ENCODE measurements around the gene MPO.

The MPO gene

DNA sequence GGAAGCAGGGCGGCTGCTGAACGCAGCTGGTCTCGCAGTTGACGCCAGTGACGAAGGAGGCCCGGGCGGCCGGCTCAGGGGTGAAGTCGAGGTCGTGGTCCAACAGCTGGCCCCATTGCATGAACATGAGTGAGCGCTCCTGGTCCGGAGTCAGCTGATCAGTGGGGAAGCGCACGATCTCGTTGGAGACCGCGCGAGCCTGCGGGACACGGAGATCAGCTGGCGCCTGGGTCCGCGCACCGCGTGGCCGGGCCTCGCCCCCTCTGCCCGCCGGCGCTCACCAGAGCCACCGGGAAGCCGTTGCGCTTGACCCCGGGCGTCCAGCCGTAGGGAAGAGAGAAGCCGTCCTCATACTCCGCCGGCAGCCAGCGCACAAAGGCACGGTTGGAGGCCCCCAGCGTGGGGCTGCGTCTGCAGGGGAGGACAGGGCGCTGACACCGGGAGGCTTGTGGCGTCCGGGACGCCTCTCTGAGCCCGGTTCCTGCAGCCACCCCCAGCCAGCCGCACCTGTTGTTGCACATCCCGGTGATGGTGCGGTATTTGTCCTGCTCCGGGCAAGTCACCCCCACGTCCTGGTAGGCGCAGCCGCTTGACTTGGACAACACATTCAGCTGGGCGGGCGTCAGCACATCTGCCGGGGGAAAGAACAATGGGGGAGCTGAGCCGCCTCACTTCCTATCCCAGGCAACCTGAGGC lies 1.6 kb downstream of the MPO start:
- no peak for DNase-seq (ENCODE audit: low read depth in 1 of 2, low spot score in 1 of 2)

DNA sequence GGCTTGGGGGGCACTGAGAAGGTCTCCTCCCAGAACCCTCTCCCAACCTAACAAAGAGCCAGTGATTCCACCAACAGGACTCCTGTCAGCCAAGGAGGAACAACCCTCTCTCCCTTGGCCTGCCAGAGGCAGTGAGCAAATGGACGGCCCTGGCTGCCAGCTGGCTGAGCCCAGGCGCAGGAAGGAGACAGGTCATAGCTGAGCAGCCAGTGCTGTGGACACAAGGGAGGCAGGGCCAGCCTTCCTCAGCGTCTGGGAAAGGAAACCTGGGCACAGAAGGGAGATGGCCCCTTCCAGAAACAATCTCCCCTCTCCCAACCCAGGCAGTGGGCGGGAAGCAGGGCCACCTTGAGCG lies 2.1 kb downstream of the MPO start:
- no peak for DNase-seq (ENCODE audit: low read depth in 1 of 2, low spot score in 1 of 2)

DNA sequence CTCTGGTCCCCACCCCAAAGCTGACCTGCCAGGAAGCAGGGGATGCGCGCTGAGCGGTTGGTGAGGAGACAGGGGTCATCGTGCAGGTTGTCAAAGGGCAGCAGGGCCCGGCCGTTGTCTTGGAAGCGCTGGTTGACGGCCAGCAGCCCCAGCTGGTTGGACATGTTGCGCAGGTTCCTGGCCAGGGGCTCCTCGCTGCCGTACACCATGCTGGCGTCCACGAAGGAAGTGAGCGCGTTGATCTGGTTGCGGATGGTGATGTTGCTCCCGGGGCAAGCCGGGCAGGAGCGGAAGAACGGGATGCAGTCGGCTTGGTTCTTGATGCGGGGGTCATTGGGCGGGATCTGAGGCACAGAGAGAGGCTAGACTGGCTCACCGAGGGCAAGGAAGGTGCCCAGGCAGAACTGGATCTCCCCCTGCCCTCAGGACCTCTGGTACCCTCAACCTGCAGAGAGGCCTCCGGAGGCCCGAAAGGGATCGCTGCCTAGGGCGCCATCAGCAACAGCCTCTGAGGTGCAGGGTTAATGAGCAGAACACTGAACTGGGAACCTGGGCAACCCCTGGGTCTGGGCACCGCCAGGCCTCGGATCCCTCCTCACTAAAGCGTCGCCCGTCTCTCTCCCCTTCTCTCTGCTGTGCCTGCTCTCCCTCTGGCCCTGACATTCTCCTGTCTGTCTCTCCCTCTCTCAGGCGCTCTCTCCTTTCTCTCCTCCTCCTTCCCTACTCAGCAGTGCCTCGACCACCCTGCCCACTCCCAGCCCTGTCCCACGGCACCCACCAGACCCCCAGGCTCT lies 2.7 kb downstream of the MPO start:
- DNase-seq (ENCODE audit: low read depth in 1 of 2, low spot score in 1 of 2) = no peak

DNA sequence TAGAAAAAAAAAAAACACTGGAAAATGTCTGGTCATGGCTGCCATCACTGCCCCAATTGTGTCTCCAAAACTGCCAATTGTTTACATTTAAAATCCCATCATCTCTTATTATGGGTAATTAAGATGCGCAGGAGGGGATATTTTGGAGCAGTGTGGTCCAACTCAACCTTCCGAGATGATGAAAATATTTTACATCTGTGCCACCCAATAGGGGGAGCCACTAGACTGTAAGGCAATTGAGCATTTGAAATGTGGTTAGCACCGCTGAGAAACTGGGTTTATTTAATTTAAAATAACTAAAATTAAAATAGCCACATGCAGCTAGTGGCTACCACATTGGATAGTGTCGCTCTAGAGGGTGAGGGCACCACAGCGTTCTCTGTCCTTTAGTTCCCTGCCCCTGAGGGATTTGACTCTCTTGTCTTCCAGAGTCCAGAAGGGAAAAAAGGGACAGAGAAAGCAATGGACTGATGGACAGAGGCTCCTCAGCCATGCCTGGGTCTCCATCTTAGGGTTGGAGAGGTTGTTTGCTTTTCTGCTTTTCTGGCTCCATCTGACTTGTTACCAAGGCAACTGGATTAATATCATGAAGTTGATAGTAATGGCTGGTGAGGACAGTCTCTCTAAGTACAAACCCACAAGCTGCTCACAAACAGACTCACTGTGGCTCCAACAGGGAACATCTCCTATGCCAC lies 3.5 kb downstream of the MPO start:
- DNase-seq (ENCODE audit: low read depth in 1 of 2, low spot score in 1 of 2) = no peak

DNA sequence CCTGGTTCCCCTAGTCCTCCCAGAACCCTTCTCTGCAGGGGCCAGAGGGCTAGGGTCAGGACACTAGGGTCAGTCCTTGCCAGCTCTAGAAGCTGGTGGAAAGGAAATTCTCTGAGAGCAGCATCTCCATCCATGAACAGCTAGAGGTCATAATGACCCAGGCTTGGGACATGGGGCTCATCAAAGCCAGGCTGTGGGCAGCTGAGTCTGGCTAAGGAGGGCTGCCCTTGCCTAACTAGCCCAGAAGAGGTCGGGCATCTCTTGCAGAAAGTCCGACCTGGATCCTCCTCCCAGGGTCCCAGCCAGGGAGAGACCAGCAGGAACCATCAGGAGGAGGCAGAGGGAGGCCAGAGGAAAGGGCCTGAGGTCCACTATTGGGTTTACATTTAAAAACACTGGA lies 4.3 kb downstream of the MPO start:
- no peak for DNase-seq (ENCODE audit: low read depth in 1 of 2, low spot score in 1 of 2)

DNA sequence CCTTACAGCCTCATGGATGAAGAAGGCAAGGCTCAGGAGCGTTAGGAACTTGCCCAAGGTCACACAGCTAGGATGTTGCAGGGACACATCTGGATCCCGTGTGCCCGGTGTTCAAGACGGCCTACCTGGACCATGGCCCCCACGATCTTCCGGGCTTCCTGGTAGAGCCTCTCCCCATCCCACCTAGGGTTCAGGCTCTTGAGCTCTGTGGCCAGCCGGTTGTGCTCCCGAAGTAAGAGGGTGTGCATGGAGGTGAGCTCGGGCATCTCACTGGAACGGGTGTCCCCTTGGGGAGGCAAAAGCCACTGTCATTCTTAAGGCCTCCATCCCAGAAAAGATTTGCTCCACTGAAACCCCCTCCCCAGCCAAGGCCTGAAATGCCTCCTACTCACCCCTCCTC lies 5.3 kb downstream of the MPO start:
- DNase-seq (ENCODE audit: low read depth in 1 of 2, low spot score in 1 of 2) = no peak

DNA sequence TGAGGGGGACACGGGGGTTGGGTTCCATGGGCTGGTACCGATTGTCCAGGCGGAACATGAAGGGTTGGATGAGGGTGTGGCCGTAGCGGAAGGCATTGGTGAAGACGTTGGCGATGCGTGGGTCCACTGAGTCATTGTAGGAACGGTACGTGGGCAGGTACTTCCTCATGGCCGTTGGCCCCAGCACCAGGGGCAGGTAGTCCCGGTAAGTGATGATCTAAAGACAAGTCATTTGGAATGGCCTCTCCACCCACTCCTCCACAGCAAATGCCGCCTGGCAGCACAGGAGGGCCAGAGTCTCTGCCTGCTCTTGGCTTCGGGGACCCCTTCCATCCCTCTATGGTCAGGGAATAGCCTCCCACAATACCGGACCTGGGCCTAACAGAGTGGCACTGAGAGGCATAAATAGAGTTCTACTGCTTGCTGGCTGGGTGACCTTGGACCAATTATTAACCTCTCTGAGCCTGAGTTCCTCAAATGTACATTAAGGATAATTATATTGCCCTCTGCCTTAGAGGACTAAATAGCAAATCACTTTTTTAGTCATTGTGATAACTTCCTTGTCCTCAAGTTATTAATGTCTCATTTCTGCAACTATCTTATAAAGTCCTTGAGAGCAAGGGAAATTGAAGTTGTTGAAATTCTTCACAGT lies 7.2 kb downstream of the MPO start:
- DNase-seq (ENCODE audit: low read depth in 1 of 2, low spot score in 1 of 2) = no peak

DNA sequence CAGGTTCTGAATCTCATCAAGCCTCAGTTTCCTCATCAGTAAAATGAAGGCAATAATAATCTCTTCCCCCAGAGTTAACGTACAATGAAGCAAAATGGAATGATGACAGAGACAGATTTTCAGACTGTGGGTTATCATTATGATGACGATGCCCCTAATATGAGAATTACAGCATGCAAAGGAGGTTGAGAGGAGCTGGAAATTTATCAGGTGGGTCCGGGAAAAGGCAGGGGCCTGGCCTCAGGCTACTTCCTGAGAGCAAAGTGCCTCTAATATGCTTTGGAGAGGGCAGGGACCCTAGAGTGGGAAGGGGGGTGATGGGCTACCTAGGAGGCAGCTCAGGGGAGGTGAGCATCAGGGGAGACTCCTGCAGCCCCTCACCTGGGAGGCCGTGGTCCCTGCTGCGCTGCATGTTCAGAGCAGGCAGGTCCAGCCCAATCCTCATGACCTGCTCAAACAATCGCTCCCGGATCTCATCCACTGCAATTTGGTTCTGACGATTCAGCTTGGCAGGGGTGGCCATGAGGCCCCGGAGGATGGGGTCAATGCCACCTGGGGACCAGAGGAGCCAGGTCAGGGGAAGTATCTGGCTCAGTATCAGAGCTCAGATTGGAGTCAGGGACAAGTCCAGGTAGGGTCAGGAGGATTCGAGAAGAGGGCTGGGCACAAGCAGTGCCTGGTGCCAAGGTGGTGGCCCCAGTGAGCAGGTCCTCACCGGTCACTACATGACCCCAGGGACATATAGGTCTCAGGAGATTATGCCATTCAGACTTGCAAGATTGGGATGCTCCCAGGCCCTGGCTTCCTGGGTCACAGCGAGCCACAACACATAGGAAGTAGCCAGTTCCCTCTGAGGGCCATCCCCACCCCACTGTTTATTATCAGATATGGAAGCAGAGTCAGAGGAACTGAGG lies 8.1 kb downstream of the MPO start:
- DNase-seq (ENCODE audit: low read depth in 1 of 2, low spot score in 1 of 2) = no peak

DNA sequence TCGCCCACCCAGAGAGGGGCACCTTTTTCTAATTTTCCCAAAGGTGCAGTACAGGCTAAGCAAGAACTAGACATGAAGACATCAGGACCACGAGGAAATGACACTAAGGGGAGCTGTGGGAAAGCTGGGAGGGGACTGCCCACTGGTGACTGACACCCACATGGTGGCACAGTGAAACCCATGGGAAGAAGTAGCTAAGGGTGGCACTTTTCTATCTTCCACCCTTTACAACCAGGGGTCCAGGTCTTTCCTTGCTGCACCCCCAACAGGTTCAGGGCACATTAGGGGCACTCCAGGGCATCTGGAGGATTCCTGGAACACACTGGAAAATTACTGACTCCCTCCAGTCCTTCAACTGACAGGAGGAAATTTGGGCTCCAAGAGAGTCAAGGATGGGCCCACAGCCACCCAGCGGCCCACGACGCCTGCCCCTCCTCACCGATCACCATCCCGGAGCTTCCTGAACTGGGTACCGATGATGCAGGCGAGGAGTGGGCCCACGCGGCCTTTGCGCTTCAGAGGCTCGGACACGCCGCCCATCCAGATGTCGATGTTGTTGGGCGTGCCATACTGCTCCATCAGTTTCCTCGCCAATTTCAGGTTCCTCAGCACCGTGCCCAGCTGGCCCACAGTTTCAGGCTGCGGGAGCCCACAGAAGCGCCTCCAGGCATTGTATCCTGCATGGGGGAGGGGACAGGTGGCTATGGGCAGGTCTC lies 9.4 kb downstream of the MPO start:
- DNase-seq (ENCODE audit: low read depth in 1 of 2, low spot score in 1 of 2) = no peak

DNA sequence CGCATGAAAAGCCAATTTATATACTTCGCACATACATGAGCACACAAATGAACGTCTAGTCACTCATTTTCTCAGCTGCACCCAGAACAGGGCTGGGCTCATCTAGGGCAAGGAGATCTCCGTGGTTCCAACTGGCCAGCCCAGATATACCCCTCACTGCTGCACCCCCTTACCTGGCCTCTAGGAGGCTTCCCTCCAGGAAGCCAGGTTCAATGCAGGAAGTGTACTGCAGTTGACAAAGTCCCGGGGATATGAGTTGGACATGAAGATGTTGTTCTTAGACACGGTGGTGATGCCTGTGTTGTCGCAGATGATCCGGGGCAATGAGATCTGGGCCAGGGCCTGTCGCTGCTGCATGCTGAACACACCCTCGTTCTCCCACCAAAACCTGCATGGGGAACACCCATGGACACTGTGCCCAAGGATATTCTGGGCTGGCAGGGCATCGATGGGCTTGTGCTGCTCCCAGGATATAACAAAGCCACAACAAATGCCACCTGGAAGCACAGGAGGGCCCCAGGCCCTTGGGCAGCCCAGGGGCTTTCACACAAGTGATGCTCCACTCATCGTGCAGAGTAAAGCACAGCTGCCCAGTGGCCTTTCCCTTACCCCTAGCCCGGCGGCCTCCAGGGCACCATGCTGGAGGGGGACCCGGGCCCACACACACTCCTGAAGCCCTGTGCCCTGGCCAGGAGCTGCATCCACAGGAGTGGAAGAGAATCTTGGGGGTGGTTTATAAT lies 10.1 kb downstream of the MPO start:
- DNase-seq (ENCODE audit: low read depth in 1 of 2, low spot score in 1 of 2) = no peak

DNA sequence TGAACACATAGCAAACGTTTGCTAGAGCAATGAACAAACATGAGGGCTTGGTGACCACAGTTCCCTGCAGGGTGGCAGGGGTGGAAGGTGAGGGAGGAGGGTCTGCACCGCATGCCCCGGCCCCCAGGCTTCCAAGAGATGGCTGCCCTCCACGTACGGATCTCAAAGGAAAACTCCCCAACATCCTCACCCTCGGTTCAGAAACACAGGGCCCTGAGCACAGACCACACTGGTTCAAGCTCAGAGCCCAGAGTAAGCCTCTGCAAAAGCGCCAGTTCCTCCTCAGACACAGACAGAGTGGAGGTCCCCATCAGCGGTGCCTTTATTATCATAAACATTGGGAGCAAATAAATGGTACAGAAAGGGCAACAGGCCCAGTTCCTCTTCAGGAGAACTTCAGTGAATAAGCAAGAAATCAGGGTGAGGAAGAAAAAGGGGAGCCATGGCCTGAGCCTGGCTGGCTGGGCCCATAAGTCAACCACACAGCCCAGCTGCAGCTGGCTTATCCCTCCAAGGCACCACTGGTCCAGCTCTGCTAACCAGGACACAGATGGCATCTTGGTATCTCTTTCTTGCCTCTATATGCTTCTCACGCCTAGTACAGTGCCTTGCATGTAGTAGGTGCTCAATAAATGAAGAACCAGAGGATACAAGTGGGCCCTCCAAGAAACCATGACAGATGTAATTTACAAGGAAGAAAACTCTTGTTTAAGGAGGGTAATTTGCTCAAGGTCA lies 11.0 kb downstream of the MPO start:
- DNase-seq (ENCODE audit: low read depth in 1 of 2, low spot score in 1 of 2) = no peak

DNA sequence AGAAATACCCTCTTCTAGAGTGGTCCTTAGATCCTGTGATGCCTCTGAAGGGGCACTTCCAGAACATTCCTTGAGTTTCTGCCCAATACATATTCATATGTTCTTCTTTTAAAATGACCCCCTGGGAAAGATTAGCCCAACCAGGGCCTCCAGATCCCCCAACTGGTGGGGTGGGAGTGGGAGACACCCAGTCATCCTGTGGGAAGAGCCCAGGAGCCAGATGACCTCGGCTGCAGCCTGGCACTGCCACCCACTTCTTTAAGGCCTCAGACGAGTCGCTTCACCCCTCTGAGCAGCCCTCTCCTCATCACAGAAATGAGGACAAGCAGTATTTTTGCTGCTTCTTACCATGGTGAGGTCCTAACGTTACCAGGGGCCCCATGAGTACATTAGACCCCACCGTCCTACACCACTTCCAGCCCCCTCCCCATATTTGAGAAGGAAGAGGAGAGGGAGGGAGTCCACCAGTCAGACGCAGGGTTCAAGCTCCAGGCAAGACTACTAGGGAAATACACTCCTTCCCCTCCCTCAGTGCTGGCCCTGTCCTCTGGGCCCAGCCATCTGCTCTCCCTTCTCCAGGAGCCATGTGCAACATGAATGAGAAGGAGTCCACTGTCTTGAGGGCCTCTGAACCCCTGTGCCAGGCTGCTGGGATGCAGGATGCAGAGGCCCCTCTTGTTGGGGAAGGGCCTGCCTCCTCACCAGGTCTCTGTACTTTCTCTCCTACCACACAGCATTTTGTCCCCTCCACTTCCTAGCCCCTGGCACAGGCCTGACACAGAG lies 11.8 kb downstream of the MPO start:
- DNase-seq (ENCODE audit: low read depth in 1 of 2, low spot score in 1 of 2) = no peak

DNA sequence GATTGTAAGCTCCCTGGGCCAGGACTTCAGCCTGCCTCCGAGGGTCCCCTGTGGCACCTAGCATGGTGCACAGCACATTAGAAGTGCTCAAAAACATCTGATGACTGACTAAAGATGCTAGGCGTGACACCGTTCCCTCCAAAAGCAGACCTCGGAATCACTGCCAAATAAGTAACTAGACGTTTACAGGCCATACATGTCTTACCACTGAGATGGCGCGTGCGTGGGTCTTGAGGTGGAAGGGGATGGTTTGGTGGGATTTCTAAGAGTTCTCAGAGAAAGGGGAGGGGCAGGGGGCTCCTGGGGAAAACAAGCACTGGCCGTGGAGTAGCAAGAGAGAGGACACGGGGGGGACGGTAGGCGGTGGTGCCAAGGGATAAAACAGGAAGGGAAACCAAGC lies 12.4 kb downstream of the MPO start:
- no peak for DNase-seq (ENCODE audit: low read depth in 1 of 2, low spot score in 1 of 2)

DNA sequence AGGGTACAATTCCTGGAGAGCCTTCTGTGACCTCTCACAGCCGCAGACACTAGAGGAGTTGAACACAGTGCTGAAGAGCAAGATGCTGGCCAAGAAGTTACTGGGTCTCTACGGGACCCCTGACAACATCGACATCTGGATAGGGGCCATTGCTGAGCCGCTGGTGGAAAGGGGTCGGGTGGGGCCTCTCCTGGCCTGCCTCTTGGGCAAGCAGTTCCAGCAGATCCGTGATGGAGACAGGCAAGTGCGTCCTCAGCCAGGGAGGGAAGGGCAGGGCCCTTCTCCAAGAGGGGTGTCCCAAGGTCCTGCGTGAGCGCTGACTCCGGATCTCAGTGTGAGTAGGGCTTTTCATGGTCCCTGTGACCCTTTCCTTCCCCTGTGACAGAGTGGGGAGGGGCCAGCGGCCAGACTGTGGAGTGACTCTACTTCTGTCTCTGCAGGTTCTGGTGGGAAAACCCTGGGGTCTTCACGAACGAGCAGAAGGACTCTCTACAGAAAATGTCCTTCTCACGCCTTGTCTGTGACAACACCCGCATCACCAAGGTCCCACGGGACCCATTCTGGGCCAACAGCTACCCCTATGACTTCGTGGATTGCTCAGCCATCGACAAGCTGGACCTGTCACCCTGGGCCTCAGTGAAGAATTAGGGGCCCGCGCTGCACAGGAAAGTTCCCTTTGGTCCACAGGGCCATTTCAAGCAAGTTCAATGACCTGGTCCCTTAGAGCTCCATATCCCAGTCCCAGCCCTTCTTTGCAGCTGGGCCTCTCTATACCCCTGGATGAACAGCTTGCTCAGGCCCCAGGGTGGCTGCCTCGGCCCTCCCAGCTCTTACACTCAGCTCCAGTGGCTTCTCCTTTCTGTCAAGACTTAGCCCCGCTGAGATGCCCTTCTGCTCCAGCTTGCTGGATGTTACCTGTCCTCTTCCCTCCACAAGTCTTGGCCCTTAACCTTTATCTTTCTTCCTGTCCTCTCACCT lies 13.1 kb downstream of the MPO start:
- DNase-seq (ENCODE audit: low read depth in 1 of 2, low spot score in 1 of 2) = no peak

DNA sequence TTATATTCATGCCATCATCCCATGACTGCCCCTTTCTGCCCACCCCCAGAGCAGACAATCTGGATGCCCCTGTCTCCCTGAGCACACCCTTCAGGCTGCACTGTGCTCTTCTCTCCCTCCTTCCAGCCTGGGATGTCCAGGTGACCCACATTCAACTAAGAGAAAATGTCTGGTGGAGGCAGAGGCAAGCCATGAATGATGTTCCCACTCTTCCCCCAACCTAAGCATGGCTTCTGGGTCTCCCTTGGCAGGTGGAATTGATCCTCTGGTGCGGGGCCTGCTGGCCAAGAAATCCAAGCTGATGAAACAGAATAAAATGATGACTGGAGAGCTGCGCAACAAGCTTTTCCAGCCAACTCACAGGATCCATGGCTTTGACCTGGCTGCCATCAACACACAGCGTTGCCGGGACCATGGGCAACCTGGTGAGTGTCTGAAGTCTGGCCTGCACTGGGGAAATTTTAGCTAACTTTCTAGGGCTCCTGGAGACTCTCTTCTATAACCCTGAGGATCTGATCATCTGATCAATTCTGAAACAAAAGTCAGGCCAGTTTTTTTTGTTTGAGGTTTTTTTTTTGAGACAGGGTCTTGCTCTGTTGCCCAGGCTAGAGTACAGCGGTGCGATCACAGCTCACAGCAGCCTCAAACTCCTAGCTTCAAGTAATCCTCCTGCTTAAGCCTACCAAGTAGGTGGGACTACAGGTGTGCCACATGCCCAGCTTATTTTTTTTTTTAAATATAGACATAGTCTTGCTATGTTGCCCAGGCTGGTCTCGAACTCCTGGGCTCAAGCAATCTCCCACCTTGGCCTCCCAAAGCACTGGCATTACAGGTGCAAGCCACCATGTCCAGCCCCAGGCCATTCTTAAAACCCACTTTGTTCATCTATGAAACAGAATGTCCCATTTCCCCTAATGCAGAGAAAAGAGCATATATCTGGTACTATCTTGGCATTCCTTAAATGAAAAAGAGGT lies 14.5 kb downstream of the MPO start:
- DNase-seq (ENCODE audit: low read depth in 1 of 2, low spot score in 1 of 2) = no peak

DNA sequence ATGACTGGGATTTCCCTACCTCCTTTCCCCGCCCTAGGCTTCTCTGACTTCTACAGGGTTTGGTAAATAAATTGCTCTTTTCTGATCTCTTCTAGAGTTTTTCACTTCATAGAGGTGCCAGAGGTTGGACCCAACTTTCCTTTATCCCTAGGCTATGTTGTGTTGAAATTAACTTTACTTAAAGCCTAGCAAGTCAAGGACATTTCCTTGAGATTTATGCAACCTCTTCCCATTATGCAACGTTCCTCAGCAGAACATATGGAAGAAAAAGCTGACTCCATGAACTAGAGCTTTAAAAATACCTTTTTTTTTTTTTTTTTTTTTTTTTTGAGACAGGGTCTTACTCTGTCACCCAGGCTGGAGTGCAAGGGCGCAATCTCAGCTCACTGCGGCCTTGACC lies 15.5 kb downstream of the MPO start:
- no peak for DNase-seq (ENCODE audit: low read depth in 1 of 2, low spot score in 1 of 2)
